Caco-2 (cell line): ENCODE measurements around the gene FNBP1. TPM values are rescaled to one million over a fixed set of nuclear protein-coding genes. Genes with fewer than 3 reads are reported as not detected.

Source experiments
- BruUV-seq: library from RNA; stranded (reverse); fragments of 400-500 nt; replicated peaks from 2 replicates; lab custom pipeline; 2021; lab: Mats Ljungman, UMichigan
- CTCF ChIA-PET: fragments of 300-600 bp; sonication (Branson Sonifier 250); formaldehyde crosslinking; loops from one replicate; lab custom pipeline; 2022; ENCODE audit warnings: antibody characterized with exemption; lab: Charles Lee
- POLR2A ChIA-PET: fragments of 300-600 bp; sonication (Branson Sonifier 250); formaldehyde crosslinking; loops from one replicate; lab custom pipeline; 2022; ENCODE audit warnings: antibody characterized with exemption; lab: Charles Lee
- DNase-seq, 2 experiments: peaks; one replicate each; pipeline versions ENCODE4 v3.0.0 to v3.0.0-alpha.2; 2020 to 2022
- H3K27me3 ChIP-seq: replicated peaks from 2 replicates; pipeline ENCODE4 v1.6.0; 2011; ENCODE audit warnings: low read length; ENCODE audit not compliant: control insufficient read depth, insufficient read depth
- H3K36me3 ChIP-seq: 2 replicates; pipeline ENCODE4 v1.5.1; 2011; ENCODE audit warnings: low read length; ENCODE audit not compliant: control insufficient read depth, insufficient read depth
- H3K4me1 ChIP-seq: fragments of 250-450 bp; sonication (Bioruptor Pico); 2 replicates; pipeline ENCODE4 v1.5.1; 2020; ENCODE audit warnings: mild to moderate bottlenecking
- H3K4me3 ChIP-seq: 2 replicates; pipeline ENCODE4 v1.5.1; 2011; ENCODE audit warnings: low read depth, mild to moderate bottlenecking, control low read depth, low read length
- H3K9me3 ChIP-seq: fragments of 250-450 bp; sonication (Bioruptor Pico); 2 replicates; pipeline ENCODE4 v1.5.1; 2020; ENCODE audit warnings: mild to moderate bottlenecking, moderate library complexity
- H3K27ac Mint-ChIP-seq: one replicate; pipeline ENCODE4 v1.8.0; 2022; ENCODE audit warnings: mixed read lengths; ENCODE audit not compliant: unreplicated experiment
- H3K27me3 Mint-ChIP-seq: one replicate; pipeline ENCODE4 v1.8.0; 2022; ENCODE audit warnings: mixed read lengths; ENCODE audit not compliant: insufficient read depth, unreplicated experiment
- H3K36me3 Mint-ChIP-seq: one replicate; pipeline ENCODE4 v1.8.0; 2022; ENCODE audit warnings: mild to moderate bottlenecking, mixed read lengths; ENCODE audit not compliant: insufficient read depth, unreplicated experiment
- H3K4me1 Mint-ChIP-seq: one replicate; pipeline ENCODE4 v1.8.0; 2022; ENCODE audit warnings: low read depth, mixed read lengths; ENCODE audit not compliant: unreplicated experiment
- H3K4me3 Mint-ChIP-seq: one replicate; pipeline ENCODE4 v1.8.0; 2022; ENCODE audit warnings: mild to moderate bottlenecking, moderate library complexity, mixed read lengths; ENCODE audit not compliant: unreplicated experiment
- H3K9me3 Mint-ChIP-seq: one replicate; pipeline ENCODE4 v1.8.0; 2022; ENCODE audit warnings: mixed read lengths; ENCODE audit not compliant: unreplicated experiment
- intact Hi-C: fragments of 100-400 bp; cut with micrococcal nuclease; formaldehyde crosslinking; loops from one replicate; pipeline ENCODE4 v1.10.0; 2022; ENCODE audit not compliant: unreplicated experiment
- total RNA-seq: library from RNA; stranded (reverse); gene quantifications from 2 replicates; pipeline ENCODE4 v1.2.3, GENCODE V29; 2022
- TF ChIP-seq, protein P1 (sequence below), 2 experiments: fragments of 200-600 bp in 1 of 2; IDR thresholded peaks; 1 replicate in 1 of 2; 2 replicates in 1 of 2; pipeline versions ENCODE4 v1.5.1 to v1.8.0; 2011 to 2022; ENCODE audit warnings: antibody characterized with exemption in 1 of 2, control low read depth in 1 of 2, inconsistent platforms in 1 of 2, low read depth in 1 of 2, low read length in 1 of 2, mild to moderate bottlenecking in 1 of 2, moderate library complexity in 1 of 2; ENCODE audit not compliant: insufficient read depth in 1 of 2, severe bottlenecking in 1 of 2, unreplicated experiment in 1 of 2

The FNBP1 gene
- total RNA-seq, 1 experiment from 2014 or later, result 33.2 TPM

DNA sequence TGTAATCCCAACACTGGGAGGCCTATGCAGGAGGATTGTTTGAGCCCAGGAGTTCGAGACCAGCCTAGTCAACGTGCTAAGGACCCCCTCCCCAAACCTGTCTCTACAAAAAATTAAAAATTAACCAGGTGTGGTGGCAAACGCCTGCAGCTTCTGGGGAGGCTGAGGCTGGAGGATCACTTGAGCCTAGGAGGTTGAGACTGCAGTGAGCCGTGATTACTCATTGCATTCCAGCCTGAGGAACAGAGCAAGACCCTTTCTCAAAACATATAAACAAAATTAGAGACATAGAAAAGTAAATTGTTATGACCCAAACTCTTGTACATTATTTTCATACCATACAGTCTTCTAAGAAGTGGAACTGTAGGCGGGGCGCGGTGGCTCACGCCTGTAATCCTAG is 11.8 kb upstream of the FNBP1 start:
- no peaks in the 10 kb centered on the region for H3K9me3 Mint-ChIP-seq
- no peaks in the 10 kb centered on the region for H3K27me3 Mint-ChIP-seq
- intact Hi-C loops, result no loop called here
- Histone ChIP-seq H3K27me3 (no peaks in the 10 kb centered on the region), H3K4me3 (peak overlapping the region; percentile 75), H3K4me1 (0 out of 2 replicates have a peak, but pooled peaks cover 3% of the 10 kb centered on the region), H3K36me3 (no peaks in the 10 kb centered on the region), H3K9me3 (no peaks in the 10 kb centered on the region)
- no TSS peak for BruUV-seq
- no peaks in the 10 kb centered on the region for H3K4me1 Mint-ChIP-seq
- DNase-seq, result no peak
- TF ChIP-seq, protein P1, sequence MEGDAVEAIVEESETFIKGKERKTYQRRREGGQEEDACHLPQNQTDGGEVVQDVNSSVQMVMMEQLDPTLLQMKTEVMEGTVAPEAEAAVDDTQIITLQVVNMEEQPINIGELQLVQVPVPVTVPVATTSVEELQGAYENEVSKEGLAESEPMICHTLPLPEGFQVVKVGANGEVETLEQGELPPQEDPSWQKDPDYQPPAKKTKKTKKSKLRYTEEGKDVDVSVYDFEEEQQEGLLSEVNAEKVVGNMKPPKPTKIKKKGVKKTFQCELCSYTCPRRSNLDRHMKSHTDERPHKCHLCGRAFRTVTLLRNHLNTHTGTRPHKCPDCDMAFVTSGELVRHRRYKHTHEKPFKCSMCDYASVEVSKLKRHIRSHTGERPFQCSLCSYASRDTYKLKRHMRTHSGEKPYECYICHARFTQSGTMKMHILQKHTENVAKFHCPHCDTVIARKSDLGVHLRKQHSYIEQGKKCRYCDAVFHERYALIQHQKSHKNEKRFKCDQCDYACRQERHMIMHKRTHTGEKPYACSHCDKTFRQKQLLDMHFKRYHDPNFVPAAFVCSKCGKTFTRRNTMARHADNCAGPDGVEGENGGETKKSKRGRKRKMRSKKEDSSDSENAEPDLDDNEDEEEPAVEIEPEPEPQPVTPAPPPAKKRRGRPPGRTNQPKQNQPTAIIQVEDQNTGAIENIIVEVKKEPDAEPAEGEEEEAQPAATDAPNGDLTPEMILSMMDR (IDR thresholded peaks at IDR 0.05; ENCODE audit: insufficient read depth in 1 of 2, low read depth in 1 of 2, low read length in 1 of 2, severe bottlenecking in 1 of 2, unreplicated experiment in 1 of 2), result no peak
- POLR2A ChIA-PET, result no interaction called here
- peak overlapping the region; percentile 96 for H3K27ac Mint-ChIP-seq
- H3K36me3 Mint-ChIP-seq, result peaks cover 21% of the 10 kb centered on the region
- CTCF ChIA-PET, result no interaction called here
- H3K4me3 Mint-ChIP-seq, result peak overlapping the region; percentile 99

GRCh38 chr9:130054325-130054786 is 11.4 kb upstream of the FNBP1 start:
- TSS peak; percentile 64 for BruUV-seq
- Mint-ChIP-seq H3K27ac (peak overlapping the region; percentile 96), H3K9me3 (no peaks in the 10 kb centered on the region), H3K27me3 (no peaks in the 10 kb centered on the region), H3K4me3 (peak overlapping the region; percentile 99), H3K4me1 (no peaks in the 10 kb centered on the region), H3K36me3 (peaks cover 21% of the 10 kb centered on the region)
- Histone ChIP-seq H3K9me3 (no peaks in the 10 kb centered on the region), H3K4me3 (peak overlapping the region; percentile 75), H3K36me3 (no peaks in the 10 kb centered on the region), H3K27me3 (no peaks in the 10 kb centered on the region), H3K4me1 (0 out of 2 replicates have a peak, but pooled peaks cover 3% of the 10 kb centered on the region)
- TF ChIP-seq, protein P1 (IDR thresholded peaks at IDR 0.05; ENCODE audit: insufficient read depth in 1 of 2, low read depth in 1 of 2, low read length in 1 of 2, severe bottlenecking in 1 of 2, unreplicated experiment in 1 of 2), result no peak
- intact Hi-C loops, result no loop called here
- POLR2A ChIA-PET, result interaction anchor here (0.7 kb wide), 1 partner anchor 1502 kb away, joined by 3 read pairs; the partner anchor contains the start of gene SPTAN1
- no peak for DNase-seq
- CTCF ChIA-PET, result no interaction called here

GRCh38 chr9:130053504-130054324 is 10.7 kb upstream of the FNBP1 start, which contains the start of gene GPR107:
Gene GPR107, plus strand, starts transcription at chr9:130053906. Its CDS starts 27 bp downstream, at chr9:130053933.
- POLR2A ChIA-PET, result interaction anchor here (0.5 to 1.5 kb wide), 5 partner anchors 9 to 1502 kb away, joined by 3 to 9 read pairs (median 4); partner anchors contain the start of genes FNBP1, SPOUT1 and SPTAN1
- H3K4me1 Mint-ChIP-seq, result no peaks in the 10 kb centered on the region
- CTCF ChIA-PET, result no interaction called here
- no peaks in the 10 kb centered on the region for H3K9me3 Mint-ChIP-seq
- 0 out of 2 replicates have a peak, but pooled peaks cover 3% of the 10 kb centered on the region for H3K4me1 ChIP-seq
- peak; percentile 76 to 84 for DNase-seq
- no peaks in the 10 kb centered on the region for H3K36me3 ChIP-seq
- H3K36me3 Mint-ChIP-seq, result peaks cover 16% of the 10 kb centered on the region
- H3K4me3 Mint-ChIP-seq, result peak within 1 kb of the TSS; percentile 99
- intact Hi-C loops, result loop anchor here (1.0 kb wide), 2 partner anchors 10 to 168 kb away; partner anchors contain the start of gene FNBP1
- peak within 1 kb of the TSS; percentile 96 for H3K27ac Mint-ChIP-seq
- H3K27me3 Mint-ChIP-seq, result no peaks in the 10 kb centered on the region
- H3K9me3 ChIP-seq, result no peaks in the 10 kb centered on the region
- H3K27me3 ChIP-seq, result no peaks in the 10 kb centered on the region
- no TSS peak for BruUV-seq
- TF ChIP-seq, protein P1 (IDR thresholded peaks at IDR 0.05; ENCODE audit: insufficient read depth in 1 of 2, low read depth in 1 of 2, low read length in 1 of 2, severe bottlenecking in 1 of 2, unreplicated experiment in 1 of 2), result no peak
- H3K4me3 ChIP-seq, result peak within 1 kb of the TSS; percentile 75
